HG03575 (cell line): ENCODE data around the gene NPC2.
"Not testable (repeated sequence)": the region's sequence is repeated elsewhere in the genome, so short reads cannot be mapped to it uniquely, and the experiment has no call there.

ENCODE experiments used
- ATAC-seq: cut with Tn5 transposase; IDR thresholded peaks from one replicate; pipeline ENCODE4 v1.9.1; 2021; ENCODE audit not compliant: unreplicated experiment, insufficient number of reproducible peaks, low FRiP score; ENCODE audit errors: extremely low read depth

The NPC2 gene

GRCh38 chr14:74478996-74479635 is 14.0 kb downstream of the NPC2 start:
- ATAC-seq, result no peak

- ATAC-seq, result no peak
Measured at GRCh38 chr14:74476607-74477006, 16.5 kb downstream of the NPC2 start.

GRCh38 chr14:74476107-74476506 is 17.0 kb downstream of the NPC2 start:
- ATAC-seq, result no peak

GRCh38 chr14:74475678-74476077 is 17.4 kb downstream of the NPC2 start:
- no peak for ATAC-seq

DNA sequence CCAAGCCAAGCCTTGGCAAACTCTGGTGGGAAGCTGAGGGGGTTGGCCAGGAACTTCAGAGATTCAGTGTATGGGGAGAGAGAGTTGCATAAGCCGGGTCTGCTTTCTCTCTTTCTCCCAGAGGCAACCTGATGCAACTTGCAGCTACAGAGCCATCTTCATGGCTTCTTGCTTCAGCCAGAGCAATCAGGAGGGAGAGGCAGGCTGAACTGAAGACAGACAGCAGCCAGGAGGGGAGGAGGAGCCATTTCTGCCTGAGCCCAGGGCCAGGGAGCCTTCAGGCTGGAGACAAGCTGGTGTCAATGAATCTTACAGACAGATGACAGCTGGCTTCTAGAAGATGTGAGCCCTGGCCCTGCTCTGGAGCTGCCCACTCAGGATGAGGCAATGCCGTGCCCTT is 18.7 kb downstream of the NPC2 start:
- no peak for ATAC-seq

- no peak for ATAC-seq
Measured at GRCh38 chr14:74472601-74473000, 20.5 kb downstream of the NPC2 start.

- no peak for ATAC-seq
Measured at GRCh38 chr14:74469548-74470518, 23.3 kb downstream of the NPC2 start.

DNA sequence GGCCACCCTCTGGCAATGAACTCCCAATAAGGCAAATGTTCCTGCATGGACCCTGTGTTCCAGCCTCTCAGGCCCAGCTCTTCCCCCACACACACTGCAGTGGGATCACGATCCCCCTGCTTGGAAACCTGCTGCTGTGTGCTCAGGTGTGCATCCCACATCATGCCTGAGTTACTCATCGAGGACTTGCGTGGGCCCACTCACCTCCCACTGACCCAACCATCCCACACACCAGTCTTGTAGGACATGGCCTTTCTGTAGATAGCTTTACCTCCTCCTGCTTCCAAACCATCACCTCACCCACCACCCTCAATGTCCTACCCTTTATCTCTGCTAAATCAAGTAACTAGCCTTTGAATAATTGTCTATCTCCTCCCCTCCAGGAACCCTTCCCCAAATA is 24.6 kb downstream of the NPC2 start:
- ATAC-seq, result no peak

GRCh38 chr14:74465335-74465734 is 27.8 kb downstream of the NPC2 start:
- ATAC-seq, result no peak

DNA sequence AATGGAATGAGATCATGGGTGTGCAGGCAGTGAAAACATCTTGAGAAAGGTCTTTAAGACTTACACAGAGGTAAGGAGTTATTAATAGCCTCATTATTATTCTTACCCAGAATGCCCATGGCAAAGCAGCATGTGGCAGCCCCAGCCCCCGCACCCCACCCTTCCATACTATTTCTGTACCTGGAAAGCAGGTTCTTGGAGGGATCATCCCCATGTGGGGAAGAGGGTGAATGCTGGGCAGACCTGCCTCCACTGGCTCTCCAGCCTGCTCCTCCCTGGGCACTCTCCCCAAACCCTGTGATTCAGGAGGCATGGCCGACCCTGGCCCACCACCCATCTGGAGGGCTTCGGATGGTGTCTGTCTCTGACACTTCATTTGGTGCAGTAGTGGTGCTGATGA is 28.3 kb downstream of the NPC2 start:
- ATAC-seq, result no peak

GRCh38 chr14:74463697-74464096 is 29.4 kb downstream of the NPC2 start:
- ATAC-seq, result no peak

DNA sequence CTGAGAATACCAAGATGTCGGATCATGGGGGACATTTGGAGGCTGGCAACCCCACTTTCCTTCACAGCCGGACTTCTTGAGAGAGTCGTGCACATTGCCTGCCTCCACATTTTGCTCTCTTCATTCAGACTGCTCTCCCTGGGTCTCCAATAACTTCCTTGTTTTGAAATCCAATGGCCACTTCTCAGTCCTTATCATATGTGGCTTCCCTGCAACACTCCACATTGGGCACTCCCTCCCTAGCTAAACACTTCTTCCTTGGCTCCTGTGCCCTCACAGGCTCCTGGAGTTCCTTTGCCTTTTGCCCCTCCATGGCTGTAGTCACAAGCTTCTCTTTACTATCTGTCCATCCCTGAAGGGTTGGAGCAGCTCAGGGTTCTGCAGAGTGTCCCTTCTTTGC is 30.1 kb downstream of the NPC2 start:
- no peak for ATAC-seq

DNA sequence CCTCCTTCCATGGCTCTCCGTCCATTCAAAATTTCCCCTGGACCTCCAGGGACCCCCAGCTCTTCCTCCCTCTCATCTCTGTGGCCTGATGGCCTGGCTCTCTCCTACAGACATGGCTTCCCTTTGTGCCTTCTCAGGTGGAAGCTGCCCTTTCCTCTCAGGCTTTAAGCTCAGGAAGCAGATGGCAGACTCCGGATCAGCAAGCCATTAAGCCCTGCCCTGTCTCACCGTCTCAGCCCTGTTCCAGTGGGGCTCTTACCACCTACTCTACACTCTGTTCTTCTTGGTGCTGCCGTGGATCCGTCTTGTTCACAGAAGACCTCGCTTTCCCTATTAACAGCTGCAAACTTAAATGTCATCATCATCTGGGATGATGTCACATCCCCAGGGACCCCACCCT is 33.1 kb downstream of the NPC2 start:
- ATAC-seq, result no peak

DNA sequence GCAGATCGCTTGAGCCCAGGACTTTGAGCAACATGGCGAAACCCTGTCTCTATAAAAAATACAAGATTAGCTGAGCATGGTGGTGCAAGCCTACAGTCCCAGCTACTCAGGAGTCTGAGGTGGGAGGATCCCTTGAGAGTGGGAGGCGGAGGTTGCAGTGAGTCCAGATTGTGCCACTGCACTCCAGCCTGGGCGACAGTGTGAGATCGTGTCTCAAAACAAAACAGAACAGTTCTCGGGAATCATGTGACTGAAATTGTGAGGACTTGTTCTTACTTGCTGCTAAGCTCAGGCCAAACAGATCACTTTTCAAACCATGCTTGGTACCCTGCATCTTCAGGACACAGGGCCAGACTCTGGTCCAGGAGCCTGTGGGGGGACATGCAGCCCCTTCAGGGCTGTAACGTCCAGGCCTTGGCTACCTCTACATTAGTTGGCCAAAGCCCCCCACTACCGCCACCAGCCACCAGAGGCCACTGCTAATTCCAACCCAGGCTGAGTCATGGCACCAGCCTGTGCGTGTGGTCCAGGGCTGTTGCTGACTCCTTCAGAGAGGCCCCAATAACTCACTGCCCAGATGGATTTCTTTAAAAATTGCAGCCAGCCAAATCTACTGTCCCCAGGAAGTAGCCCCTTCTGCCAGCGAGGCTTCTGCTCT is 33.7 kb downstream of the NPC2 start:
- ATAC-seq, result no peak

DNA sequence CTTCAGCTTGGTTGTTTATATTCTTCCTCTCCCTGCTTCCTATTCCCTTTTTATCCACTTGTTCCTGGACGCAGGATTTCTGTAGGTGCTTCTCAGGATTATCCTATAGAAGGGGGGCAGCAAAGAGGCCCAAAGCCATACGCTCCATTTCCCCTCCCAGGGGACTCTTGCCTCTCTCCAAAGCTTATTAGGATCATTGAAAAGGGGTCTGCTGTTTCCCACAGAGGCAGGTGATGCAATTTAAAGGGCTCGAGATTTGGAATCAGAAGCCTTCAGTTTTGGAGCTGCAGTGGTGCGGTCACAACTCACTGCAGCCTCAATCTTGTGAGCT is 35.6 kb downstream of the NPC2 start:
- no peak for ATAC-seq

- no peak for ATAC-seq
Measured at GRCh38 chr14:74456684-74457564, 36.2 kb downstream of the NPC2 start.

- ATAC-seq, result not testable (repeated sequence)
Measured at GRCh38 chr14:74454397-74454796, 38.7 kb downstream of the NPC2 start.

- no peak for ATAC-seq
Measured at GRCh38 chr14:74444866-74445265, 48.2 kb downstream of the NPC2 start.

- ATAC-seq, result no peak
Measured at GRCh38 chr14:74442757-74443156, 50.3 kb downstream of the NPC2 start.
